Pons (tissue), 1 donor: ENCODE data around the gene KRTAP1-1.
"Not testable (repeated sequence)": the region's sequence is repeated elsewhere in the genome, so short reads cannot be mapped to it uniquely, and the experiment has no call there.

Source experiments
- DNase-seq: peaks from one replicate; pipeline ENCODE4 v3.0.0-alpha.2; 2016; ENCODE audit warnings: low spot score

KRTAP1-1 gene

GRCh38 chr17:41055130-41055529, 13.9 kb upstream of the KRTAP1-1 start, which contains the start of gene KRTAP2-2:
KRTAP2-2 (minus strand) TSS chr17:41055230; CDS start chr17:41055211, 19 bp downstream.
- DNase-seq, result not testable (repeated sequence)

- not testable (repeated sequence) for DNase-seq
Measured at GRCh38 chr17:41054556-41054955, 13.3 kb upstream of the KRTAP1-1 start.

- no peak for DNase-seq
Measured at GRCh38 chr17:41054025-41054424, 12.8 kb upstream of the KRTAP1-1 start.

- DNase-seq, result no peak
Measured at GRCh38 chr17:41052566-41052965, 11.3 kb upstream of the KRTAP1-1 start.

GRCh38 chr17:41049110-41049509, 7.9 kb upstream of the KRTAP1-1 start:
- DNase-seq, result no peak

- no peak for DNase-seq
Measured at GRCh38 chr17:41048441-41048840, 7.2 kb upstream of the KRTAP1-1 start.

- DNase-seq, result not testable (repeated sequence)
Measured at GRCh38 chr17:41046735-41047465, 5.7 kb upstream of the KRTAP1-1 start, which contains the start of gene KRTAP2-1. KRTAP2-1 (minus strand) TSS chr17:41047316; CDS start chr17:41047267, 49 bp downstream.

GRCh38 chr17:41042953-41043352, 1.7 kb upstream of the KRTAP1-1 start:
- no peak for DNase-seq

- DNase-seq, result no peak
Measured at GRCh38 chr17:41037853-41038350, 3.3 kb downstream of the KRTAP1-1 start.

- DNase-seq, result not testable (repeated sequence)
Measured at GRCh38 chr17:41034346-41034935, 6.8 kb downstream of the KRTAP1-1 start, which contains the start of gene KRTAP1-3. KRTAP1-3 (minus strand) TSS chr17:41034874; CDS start chr17:41034821, 53 bp downstream.

GRCh38 chr17:41029633-41030245, 11.5 kb downstream of the KRTAP1-1 start, which contains the start of gene KRTAP1-4:
KRTAP1-4 (minus strand) TSS chr17:41030195; CDS start chr17:41030078, 117 bp downstream.
- no peak for DNase-seq

- no peak for DNase-seq
Measured at GRCh38 chr17:41026715-41027471, 14.4 kb downstream of the KRTAP1-1 start, which contains the start of gene KRTAP1-5. KRTAP1-5 (minus strand) TSS chr17:41027208; CDS start chr17:41027155, 53 bp downstream.

GRCh38 chr17:41024697-41025096, 16.6 kb downstream of the KRTAP1-1 start:
- DNase-seq, result no peak

- no peak for DNase-seq
Measured at GRCh38 chr17:41020336-41020735, 20.9 kb downstream of the KRTAP1-1 start.

GRCh38 chr17:41019415-41019814, 21.8 kb downstream of the KRTAP1-1 start:
- no peak for DNase-seq

- no peak for DNase-seq
Measured at GRCh38 chr17:41018541-41018940, 22.7 kb downstream of the KRTAP1-1 start.

GRCh38 chr17:41016578-41017215, 24.6 kb downstream of the KRTAP1-1 start:
- no peak for DNase-seq

- DNase-seq, result no peak
Measured at GRCh38 chr17:41015454-41015853, 25.8 kb downstream of the KRTAP1-1 start.

- DNase-seq, result no peak
Measured at GRCh38 chr17:41013606-41014005, 27.6 kb downstream of the KRTAP1-1 start.

GRCh38 chr17:41013181-41013580, 28.1 kb downstream of the KRTAP1-1 start:
- no peak for DNase-seq
